ENCODE data around the gene RWDD3. TPM values are rescaled to one million over a fixed set of nuclear protein-coding genes. Genes with fewer than 3 reads are reported as not detected.

The RWDD3 gene
- polyA plus RNA-seq, 6 donors from 2014 or later: 39.6 to 54.6 (median 48.5) TPM

DNA sequence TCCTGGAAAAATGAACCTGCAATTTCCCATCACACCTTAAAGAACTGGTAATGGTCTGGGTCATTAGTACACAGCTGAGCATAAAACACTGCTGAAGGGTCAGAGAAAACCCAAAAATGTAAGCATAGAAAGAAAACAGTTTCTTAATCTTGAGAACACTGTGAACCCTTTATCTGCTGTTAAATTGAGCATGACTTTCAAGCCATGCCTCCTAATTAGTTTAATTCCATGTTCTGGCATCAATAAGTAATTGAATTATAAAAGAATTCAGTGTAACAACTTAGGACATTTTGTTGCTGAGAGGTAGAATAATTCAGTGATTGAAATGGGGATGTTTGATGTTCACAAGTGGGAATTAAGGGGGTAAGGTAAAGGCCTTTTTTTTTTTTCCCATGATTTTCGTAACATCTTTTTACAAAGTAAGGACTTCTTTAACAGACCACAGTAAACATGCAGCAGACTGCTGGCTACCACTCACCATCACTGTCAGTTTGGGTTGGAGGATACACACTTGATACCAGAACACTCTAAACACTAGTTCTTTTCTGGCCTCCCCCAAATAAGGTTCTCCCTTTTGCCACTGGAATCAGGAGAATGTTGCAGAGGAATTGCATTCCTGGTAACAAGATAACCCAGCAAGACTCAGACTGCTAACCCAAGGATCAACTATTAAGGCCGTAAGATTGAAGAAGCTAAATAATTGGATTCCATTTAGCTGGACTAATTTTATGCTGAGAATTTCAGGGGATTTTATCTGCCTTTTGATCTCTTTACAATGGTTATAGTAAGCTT, 3.0 kb downstream of the RWDD3 start:
- Mint-ChIP-seq H3K4me3 (peak overlapping the region in 4 of 8 donors; percentile 33 to 74 (median 40)), H3K4me1 (peaks cover 35 to 55% (median 53%) of the 10 kb centered on the region in 3 donors), H3K36me3 (peaks cover 19 to 21% of the 10 kb centered on the region in 2 donors), H3K27ac (peak overlapping the region in 1 of 6 donors; percentile 46), H3K27me3 (no peaks in the 10 kb centered on the region), H3K9me3 (peaks cover 3 to 11% (median 7%) of the 10 kb centered on the region in 7 donors)
- ATAC-seq (ENCODE audit: low read depth in 2 of 2) (no peak), DNase-seq (no peak)

DNA sequence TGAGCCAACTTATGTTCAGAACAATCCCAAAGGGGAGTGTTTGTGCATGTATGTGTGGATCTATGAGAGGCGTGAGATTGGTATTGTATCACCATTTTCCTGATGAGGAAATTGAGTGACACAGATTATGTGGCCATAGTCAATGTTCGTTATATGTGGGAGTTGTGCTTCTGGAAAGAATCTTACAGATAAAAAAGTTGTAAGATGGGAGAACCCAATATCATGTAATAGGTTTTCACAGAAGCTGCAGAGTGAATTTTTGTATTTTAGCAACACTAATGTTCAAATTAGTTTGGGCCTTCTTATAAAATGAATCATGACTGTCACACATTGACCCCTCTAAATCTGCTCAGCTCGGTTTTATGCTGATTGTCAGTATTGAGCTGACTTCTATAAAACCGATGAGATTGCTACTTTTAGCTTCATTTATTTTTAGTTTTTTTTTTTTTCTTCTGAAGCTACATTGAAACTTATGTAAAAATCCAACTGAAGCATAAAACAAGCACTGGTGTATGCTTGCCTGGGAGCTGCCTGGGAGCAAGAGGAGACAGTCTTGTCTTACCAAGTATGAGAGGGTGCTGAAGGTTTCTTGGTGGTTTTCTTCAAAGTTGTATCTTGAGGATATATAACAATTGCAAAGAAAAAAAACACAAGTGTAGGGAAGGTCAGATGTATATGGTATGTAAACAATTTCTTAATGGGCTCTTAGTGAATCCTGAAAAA, 4.1 kb downstream of the RWDD3 start:
- DNase-seq (no peak), ATAC-seq (ENCODE audit: low read depth in 2 of 2) (no peak)
- Mint-ChIP-seq H3K27me3 (no peaks in the 10 kb centered on the region), H3K4me1 (peaks cover 37 to 61% (median 59%) of the 10 kb centered on the region in 3 donors), H3K36me3 (peaks cover 25 to 26% of the 10 kb centered on the region in 2 donors), H3K9me3 (peaks cover 5 to 13% (median 10%) of the 10 kb centered on the region in 7 donors), H3K27ac (no peak overlapping the region), H3K4me3 (peak overlapping the region in 1 of 8 donors; percentile 50)

DNA sequence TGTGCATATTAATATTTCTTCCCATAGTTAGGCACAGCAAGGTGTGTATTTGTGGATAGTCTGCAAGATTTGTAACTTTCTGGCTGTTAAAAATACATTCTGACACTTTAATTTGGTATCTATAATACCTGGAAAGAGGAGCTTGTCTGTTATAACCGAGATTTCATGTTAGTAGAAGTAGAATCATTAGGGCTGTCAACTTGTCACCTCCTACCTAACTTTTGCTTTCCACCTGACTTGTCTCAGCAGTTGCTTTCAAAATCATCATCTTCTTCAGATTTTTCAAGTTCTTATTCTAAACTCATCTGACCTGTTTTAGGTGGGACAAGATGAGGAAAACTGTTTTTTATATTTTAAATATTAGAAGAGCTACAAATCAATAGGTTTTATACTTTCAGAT, 11.0 kb downstream of the RWDD3 start:
- Mint-ChIP-seq H3K9me3 (peaks cover 5 to 13% (median 10%) of the 10 kb centered on the region in 7 donors), H3K4me3 (no peak overlapping the region)

DNA sequence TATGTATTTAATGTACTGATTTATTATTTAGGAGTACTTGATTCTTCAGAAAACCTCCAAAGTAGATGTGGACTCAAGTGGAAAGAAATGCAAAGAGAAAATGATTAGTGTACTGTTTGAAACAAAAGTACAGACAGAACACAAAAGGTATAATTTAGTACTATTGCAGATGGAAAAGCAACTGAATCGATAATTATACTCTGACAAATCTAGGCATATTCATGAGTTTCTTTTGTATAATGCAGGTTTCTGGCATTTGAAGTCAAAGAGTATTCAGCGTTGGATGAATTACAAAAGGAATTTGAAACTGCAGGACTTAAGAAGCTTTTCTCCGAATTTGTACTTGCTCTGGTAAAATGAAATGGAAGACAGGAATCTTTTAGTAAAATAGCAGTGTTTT, 12.5 kb downstream of the RWDD3 start:
- Mint-ChIP-seq H3K27ac (peak overlapping the region in 1 of 6 donors; percentile 10), H3K4me1 (peaks cover 8 to 15% (median 11%) of the 10 kb centered on the region in 3 donors), H3K9me3 (peaks cover under 1 to 9% (median 5%) of the 10 kb centered on the region in 7 donors), H3K36me3 (peaks cover 9 to 17% of the 10 kb centered on the region in 2 donors), H3K27me3 (no peaks in the 10 kb centered on the region), H3K4me3 (no peak overlapping the region)
- DNase-seq (no peak), ATAC-seq (ENCODE audit: low read depth in 2 of 2) (no peak)

More for the DNA sequence above, 11.0 kb downstream of the RWDD3 start:
- no peak for DNase-seq
- Mint-ChIP-seq H3K27ac (no peak overlapping the region), H3K4me1 (peaks cover 16 to 21% (median 20%) of the 10 kb centered on the region in 3 donors), H3K36me3 (peaks cover 24 to 30% of the 10 kb centered on the region in 2 donors), H3K27me3 (no peaks in the 10 kb centered on the region)
- ATAC-seq (ENCODE audit: low read depth in 2 of 2): no peak

DNA sequence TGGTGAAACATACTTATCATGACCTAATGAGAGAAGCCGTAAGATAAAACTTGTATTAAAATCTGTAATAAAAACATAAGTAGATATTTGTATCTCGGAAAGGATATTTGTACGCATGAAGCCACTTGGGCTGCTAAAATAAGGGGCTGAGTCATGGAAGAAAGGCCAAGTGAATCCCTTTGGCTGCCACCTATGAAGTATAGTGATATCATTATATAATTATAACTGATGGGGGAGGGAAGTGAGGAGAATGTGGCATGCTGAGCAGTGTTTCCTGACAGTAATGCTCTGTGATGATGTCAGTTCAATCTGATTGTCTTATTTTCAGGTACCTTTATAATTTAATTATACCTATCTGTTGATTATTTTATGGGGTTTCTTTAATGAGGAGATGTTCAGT, 13.6 kb downstream of the RWDD3 start:
- no peak for ATAC-seq (ENCODE audit: low read depth in 2 of 2)
- H3K4me3 Mint-ChIP-seq: peak overlapping the region in 1 of 8 donors; percentile 23
- no peaks in the 10 kb centered on the region for H3K27me3 Mint-ChIP-seq
- no peaks in the 10 kb centered on the region for H3K9me3 Mint-ChIP-seq
- H3K27ac Mint-ChIP-seq: no peak overlapping the region
- DNase-seq: no peak
- H3K36me3 Mint-ChIP-seq: peaks cover 0 to 8% of the 10 kb centered on the region in 2 donors
- H3K4me1 Mint-ChIP-seq: peaks cover 15 to 22% (median 19%) of the 10 kb centered on the region in 3 donors

DNA sequence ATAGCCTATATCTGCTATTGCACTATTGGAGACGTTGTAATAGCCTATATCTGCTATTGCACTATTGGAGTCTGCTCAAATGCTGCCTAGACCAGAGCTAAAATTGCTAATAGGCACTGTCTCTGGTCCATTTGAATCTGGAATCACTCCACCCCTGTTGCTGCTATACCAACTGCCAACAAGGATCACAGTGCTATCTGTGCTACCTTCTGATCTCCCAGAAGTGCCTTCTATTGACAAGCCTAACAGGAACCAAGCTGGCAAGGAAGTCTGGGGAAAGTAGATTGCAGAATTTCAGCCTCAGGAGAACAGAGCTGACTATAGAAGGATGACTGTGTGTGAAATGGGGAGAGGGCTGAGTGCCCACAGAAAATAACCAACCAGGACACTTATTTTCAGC, 15.9 kb downstream of the RWDD3 start:
- Mint-ChIP-seq H3K4me1 (peaks cover 10 to 16% (median 11%) of the 10 kb centered on the region in 3 donors), H3K27me3 (no peaks in the 10 kb centered on the region), H3K27ac (peak overlapping the region in 1 of 6 donors; percentile 19), H3K36me3 (peaks cover 0 to 8% of the 10 kb centered on the region in 2 donors), H3K9me3 (peaks cover 0 to 4% (median 0%) of the 10 kb centered on the region in 7 donors), H3K4me3 (no peak overlapping the region)
- DNase-seq: no peak
- ATAC-seq (ENCODE audit: low read depth in 2 of 2): no peak

DNA sequence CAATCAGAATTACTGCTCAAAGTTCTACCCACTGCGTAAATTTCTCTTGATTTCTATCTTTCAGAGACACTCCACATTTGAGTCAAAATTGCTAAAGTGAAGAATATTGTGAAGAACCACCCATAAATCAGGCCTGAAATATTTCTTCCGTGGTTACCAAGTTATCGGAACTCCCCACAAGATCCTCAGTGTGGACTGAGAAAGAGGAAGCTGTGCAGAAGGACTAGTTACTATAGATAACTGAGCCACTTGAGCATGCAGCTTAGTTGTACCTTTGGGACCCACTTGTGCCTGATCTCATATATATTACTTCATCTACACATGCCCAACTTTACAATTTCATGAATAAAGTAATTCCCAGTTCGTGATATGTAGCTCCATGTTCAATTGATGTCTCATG, 18.4 kb downstream of the RWDD3 start:
- H3K36me3 Mint-ChIP-seq: peaks cover 0 to 8% of the 10 kb centered on the region in 2 donors

DNA sequence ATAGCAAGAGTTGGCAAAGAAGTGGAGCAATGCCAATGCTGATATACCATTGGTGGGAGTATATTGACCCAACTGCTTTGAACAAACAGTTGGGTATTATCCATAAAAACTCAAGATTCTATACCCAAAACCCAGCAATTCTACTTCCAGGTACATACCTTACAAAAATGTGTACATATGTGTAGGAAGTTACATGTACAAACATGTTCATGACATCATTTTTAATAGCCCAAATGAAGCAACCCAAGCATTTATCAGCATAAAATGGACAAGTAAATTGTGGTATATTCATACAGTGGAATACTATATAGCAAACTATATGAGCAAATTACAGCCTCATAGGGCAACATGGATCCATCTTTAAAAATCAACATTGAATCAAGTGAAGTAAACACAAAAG, 20.9 kb downstream of the RWDD3 start:
- ATAC-seq (ENCODE audit: low read depth in 2 of 2) (no peak), DNase-seq (no peak)
- Mint-ChIP-seq H3K4me1 (peaks cover 10 to 12% (median 11%) of the 10 kb centered on the region in 3 donors), H3K9me3 (peaks cover 0 to 4% (median 0%) of the 10 kb centered on the region in 7 donors), H3K27ac (no peak overlapping the region), H3K4me3 (no peak overlapping the region), H3K27me3 (peaks cover 0 to 7% (median 6%) of the 10 kb centered on the region in 3 donors), H3K36me3 (peaks cover 0 to 8% of the 10 kb centered on the region in 2 donors)

More for the DNA sequence above, 18.4 kb downstream of the RWDD3 start:
- H3K27ac Mint-ChIP-seq: peak overlapping the region in 4 of 6 donors; percentile 18 to 85 (median 58)
- H3K27me3 Mint-ChIP-seq: no peaks in the 10 kb centered on the region
- H3K9me3 Mint-ChIP-seq: peaks cover 0 to 4% (median 0%) of the 10 kb centered on the region in 7 donors
- ATAC-seq (ENCODE audit: low read depth in 2 of 2) (peak; percentile 53 to 75), DNase-seq (no peak)
- H3K4me1 Mint-ChIP-seq: peaks cover 10 to 12% (median 11%) of the 10 kb centered on the region in 3 donors
- no peak overlapping the region for H3K4me3 Mint-ChIP-seq

DNA sequence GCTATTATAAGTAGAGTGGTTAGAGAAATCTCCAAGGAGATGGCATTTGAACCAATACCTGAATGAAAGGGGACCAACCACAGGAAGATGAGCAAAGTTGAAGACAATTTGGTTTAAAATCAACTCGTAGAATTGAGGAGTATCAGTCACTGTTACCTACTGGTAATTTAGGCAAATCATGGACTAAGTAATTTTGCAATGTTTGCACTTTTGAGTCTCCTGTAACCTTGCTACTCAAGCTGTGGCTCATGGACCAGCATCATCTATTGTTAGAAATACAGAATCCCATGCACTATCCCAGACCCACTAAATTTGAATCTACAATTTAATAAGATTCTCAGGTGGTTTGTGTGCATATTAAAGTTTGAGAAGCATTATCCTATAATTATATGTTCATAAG, 21.8 kb downstream of the RWDD3 start:
- Mint-ChIP-seq H3K9me3 (peaks cover 0 to 4% (median 0%) of the 10 kb centered on the region in 7 donors), H3K4me3 (no peak overlapping the region), H3K4me1 (peaks cover 10 to 12% (median 11%) of the 10 kb centered on the region in 3 donors), H3K27me3 (peaks cover 0 to 7% (median 6%) of the 10 kb centered on the region in 3 donors), H3K27ac (no peak overlapping the region), H3K36me3 (peaks cover 0 to 8% of the 10 kb centered on the region in 2 donors)
- ATAC-seq (ENCODE audit: low read depth in 2 of 2): no peak
- no peak for DNase-seq

DNA sequence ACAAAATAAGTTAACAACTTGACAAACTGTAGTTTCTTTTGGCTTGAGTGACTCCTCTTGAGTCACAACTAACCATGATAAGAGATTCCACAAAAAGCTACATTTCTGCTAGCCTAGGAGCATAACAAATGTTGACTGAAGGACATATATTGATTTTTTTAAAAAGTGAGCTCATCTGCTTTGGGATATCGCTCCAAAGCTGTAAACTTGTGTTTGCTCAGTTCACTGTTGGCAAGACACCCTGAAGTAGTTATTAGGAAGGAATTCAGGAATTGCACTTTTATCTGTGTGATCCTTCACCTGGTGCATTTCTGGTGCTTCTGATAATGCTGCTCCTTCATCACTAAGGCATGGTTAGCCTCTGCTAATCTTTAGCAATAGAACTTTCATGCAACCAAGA, 23.7 kb downstream of the RWDD3 start:
- peaks cover 0 to 4% (median 3%) of the 10 kb centered on the region in 7 donors for H3K9me3 Mint-ChIP-seq
- no peak overlapping the region for H3K4me3 Mint-ChIP-seq
- H3K4me1 Mint-ChIP-seq: peaks cover 0 to under 1% (median 0%) of the 10 kb centered on the region in 3 donors
- peaks cover 0 to 8% of the 10 kb centered on the region in 2 donors for H3K36me3 Mint-ChIP-seq
- no peak for ATAC-seq (ENCODE audit: low read depth in 2 of 2)
- peaks cover 6 to 10% (median 7%) of the 10 kb centered on the region in 3 donors for H3K27me3 Mint-ChIP-seq
- no peak for DNase-seq
- H3K27ac Mint-ChIP-seq: no peak overlapping the region

DNA sequence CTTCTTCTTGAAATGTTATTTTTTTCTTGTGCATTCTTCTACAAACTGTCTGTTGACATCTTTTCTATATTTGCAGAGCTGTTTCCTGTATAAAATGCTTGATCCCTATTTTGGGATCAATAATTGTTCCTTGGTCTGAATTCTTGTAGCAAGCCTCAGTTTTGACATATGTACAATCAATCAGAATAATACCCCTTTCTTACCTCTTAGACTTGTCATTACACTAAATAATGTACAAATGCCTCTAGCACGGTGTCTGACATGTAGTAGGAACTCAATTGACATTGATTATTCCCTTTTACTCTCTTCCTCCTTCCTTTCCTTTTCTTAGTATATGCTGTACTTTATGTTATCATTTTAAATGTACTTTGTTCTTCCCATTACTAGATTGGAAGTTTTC, 25.2 kb downstream of the RWDD3 start:
- H3K4me1 Mint-ChIP-seq: no peaks in the 10 kb centered on the region
- H3K36me3 Mint-ChIP-seq: peaks cover 0 to under 1% of the 10 kb centered on the region in 2 donors
- ATAC-seq (ENCODE audit: low read depth in 2 of 2): no peak
- DNase-seq: no peak
- peaks cover 6 to 10% (median 7%) of the 10 kb centered on the region in 3 donors for H3K27me3 Mint-ChIP-seq
- H3K4me3 Mint-ChIP-seq: no peak overlapping the region
- peak overlapping the region in 1 of 6 donors; percentile 70 for H3K27ac Mint-ChIP-seq
- H3K9me3 Mint-ChIP-seq: peaks cover 0 to 4% (median 0%) of the 10 kb centered on the region in 7 donors

DNA sequence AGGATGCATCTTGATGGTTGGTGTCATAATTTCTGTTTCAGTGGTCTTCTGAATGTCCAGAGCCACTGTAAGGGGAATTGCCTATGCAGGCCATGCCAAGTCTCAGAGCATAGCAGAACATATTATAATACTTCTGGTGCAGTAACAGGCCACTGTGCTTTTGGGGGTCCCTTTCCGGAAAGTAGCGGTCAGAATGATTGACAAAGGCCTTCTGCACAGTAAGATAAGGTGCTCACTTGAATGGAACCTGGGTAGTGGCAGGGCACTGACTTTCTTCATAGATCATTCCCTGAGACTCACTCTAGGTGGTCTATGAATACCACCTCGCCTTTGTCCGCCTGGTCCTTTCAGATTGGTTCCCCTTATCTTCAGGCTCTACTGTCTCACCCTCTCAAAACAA, 28.9 kb downstream of the RWDD3 start:
- Mint-ChIP-seq H3K27me3 (peaks cover 10 to 23% (median 22%) of the 10 kb centered on the region in 3 donors), H3K27ac (no peak overlapping the region), H3K4me3 (no peak overlapping the region), H3K4me1 (no peaks in the 10 kb centered on the region), H3K36me3 (no peaks in the 10 kb centered on the region), H3K9me3 (peaks cover 0 to 7% (median 2%) of the 10 kb centered on the region in 7 donors)
- ATAC-seq (ENCODE audit: low read depth in 2 of 2) (no peak), DNase-seq (no peak)

DNA sequence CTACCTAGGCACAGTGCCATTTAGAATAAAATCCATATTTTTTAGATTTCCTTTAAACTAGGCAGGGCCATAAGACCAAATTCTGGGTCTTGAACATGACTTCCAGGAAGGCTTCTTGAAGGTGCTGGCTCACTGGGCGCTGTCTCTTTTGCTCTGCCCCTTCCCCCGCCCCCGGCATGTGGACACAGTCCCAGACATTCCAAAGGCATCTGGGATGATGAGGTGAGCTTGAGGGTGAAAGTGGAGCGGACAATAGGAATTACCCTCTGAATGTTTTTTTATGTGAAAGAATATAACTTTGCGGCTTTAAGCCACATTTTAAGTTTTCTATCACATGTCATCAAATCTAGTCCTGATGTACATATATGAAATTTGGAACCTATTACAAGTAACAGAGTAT, 29.4 kb downstream of the RWDD3 start:
- Mint-ChIP-seq H3K4me1 (no peaks in the 10 kb centered on the region), H3K4me3 (no peak overlapping the region), H3K9me3 (peaks cover 0 to 7% (median 2%) of the 10 kb centered on the region in 7 donors), H3K27ac (no peak overlapping the region), H3K27me3 (peaks cover 10 to 23% (median 22%) of the 10 kb centered on the region in 3 donors), H3K36me3 (no peaks in the 10 kb centered on the region)
- no peak for ATAC-seq (ENCODE audit: low read depth in 2 of 2)
- no peak for DNase-seq
